GM19452 (cell line): ENCODE measurements around the gene AOX1.
"Not testable (repeated sequence)": the region's sequence is repeated elsewhere in the genome, so short reads cannot be mapped to it uniquely, and the experiment has no call there.

ENCODE experiments used
- ATAC-seq: cut with Tn5 transposase; IDR thresholded peaks from one replicate; pipeline ENCODE4 v1.9.1; 2021; ENCODE audit not compliant: unreplicated experiment

The AOX1 gene

DNA sequence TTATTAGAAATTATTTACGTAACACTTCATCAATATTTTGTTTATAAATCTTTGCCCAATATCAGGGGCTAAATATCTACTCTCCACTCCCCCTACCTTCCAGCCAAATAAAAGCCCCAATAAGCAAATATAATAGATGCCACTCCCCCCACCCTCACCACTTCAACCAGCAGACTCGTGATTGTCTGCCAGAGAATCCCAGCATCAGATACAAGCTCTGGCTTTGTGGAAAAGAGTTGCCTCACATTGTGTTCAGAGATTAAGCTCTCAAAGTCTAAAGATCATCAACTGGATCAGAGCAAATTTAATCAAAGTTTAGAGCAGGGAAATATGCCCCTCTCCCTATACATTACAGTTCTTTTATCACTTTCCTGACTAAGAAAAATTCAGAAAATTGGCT is 39.5 kb downstream of the AOX1 start:
- ATAC-seq, result no peak

DNA sequence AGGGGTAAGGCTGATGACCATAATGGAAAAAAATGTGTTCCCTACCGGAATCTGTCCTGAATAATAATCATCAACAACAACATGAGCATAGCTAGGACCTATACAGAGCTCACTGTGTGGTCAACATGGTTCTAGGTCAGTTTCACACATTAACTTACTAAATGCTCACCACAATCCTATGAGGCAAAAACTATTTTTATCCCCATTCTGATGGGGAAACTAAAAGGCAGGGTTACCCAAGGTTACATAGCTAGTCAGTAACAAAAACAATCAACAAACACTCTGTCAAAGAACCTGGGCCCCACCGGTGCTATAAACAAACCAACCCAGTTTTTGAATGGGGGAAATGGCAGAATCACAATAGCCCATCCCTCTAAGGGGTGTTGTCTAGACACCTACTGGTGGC is 40.1 kb downstream of the AOX1 start:
- no peak for ATAC-seq

DNA sequence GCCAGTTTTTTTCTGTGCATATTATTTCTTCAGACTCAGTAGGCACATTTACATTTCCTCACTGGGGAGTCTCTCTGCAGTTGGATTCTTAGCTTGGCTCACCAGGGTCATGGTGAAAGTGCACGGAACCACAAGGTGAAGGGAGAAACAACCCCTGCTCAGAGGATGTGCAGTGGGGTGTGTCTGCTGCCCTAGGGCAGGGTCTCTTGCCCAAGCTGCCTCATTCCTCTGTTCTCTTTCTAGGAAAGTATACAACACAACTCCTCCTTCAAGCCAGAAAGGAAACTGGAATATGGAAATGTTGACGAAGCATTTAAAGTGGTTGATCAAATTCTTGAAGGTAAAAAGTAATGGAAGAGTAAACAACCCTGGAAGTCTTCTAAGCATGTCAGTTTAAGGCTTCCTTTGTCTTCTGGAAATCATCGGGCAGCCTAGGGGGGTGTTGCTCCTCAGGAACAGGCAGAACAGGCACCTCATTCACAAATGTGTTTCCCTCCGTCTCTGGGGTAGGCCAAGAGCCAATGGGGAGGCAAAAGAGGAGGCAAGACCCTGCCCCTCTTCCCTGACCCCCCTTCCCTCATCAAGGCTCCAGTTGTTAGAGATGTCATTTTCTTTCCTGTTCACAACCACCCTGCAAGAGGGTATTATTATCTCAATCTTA is 41.4 kb downstream of the AOX1 start:
- ATAC-seq, result no peak

DNA sequence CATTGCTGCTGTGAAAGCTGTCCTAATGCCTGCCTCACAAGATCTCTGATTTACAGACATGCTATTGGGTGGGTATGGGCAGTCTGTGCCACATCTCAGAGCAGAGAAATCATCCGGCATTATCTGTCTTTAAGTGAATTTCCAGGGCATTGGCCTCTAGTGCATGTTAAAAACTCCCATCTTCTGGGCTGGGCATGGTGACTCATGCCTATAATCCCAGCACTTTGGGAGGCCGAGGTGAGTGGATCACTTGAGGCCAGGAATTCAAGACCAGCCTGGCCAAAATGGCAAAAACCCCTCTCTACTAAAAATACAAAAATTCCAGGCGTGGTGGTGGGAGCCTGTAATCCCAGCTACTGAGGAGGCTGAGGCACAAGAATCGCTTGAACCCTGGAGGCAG is 42.6 kb downstream of the AOX1 start:
- not testable (repeated sequence) for ATAC-seq

DNA sequence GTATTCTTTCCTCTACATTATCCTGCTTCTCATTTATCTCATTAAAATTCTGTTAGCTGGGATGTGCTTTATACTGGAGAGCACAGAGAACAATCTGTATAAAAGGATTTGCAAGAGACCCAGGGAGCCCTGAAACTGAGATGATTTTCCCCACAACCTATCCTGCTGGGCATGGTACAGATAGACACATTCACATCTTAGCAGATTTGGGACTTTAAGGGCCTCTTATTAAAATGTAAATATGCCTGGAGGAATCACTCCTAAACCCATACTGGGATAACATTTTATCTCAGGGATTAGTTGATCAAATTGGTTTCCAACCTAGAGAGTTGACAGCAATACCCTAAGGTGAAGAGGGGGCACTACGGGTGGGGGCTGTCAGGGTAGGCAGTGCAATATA is 45.5 kb downstream of the AOX1 start:
- ATAC-seq, result no peak

DNA sequence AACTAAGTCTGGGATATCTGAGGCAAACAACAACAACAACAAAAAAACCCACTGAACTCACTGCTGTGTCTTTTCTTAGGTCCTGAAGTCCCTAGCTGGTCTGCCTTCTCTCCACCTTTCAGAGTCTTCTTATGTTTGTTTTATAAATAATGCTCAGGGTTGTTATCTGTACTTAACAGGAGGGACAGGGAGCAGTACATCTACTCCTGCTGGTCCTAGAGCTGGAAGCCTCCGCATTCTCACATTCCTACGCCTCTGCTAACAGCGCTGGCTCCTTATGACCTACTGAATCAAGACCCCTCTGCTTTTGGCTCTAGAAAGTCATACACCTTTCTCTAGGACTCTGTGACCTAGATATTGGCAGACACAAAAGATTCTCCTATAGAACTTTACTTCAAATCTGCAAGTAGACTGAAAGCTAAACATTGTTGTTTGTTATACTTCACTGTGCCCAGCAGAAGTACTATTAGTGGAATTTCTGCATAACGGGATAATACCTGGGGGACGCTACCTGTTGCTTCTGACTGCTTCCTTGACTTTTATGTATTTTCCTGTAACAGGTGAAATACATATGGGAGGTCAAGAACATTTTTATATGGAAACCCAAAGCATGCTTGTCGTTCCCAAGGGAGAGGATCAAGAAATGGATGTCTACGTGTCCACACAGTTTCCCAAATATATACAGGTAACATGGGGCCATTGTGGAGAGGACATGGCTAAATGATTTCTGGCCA is 48.6 kb downstream of the AOX1 start:
- no peak for ATAC-seq

DNA sequence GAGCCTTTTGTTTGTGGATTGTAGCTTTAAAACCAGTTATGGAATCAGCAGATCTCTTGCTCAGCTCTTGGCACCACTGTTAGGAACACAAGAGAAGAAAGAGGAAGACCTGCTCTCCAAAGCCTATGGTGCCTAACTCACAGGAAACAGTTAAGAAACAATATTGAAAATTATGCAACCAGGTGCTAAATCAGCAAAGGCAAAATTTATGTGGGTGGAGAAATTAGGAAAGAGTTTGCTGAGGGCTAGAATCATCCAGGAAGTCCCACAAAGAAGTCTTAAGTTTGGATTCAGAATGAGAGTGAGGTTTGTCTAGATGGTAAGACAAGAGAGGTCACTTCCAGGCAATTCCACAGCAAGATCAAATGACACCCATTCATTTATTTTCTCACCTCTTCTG is 49.4 kb downstream of the AOX1 start:
- ATAC-seq, result no peak

DNA sequence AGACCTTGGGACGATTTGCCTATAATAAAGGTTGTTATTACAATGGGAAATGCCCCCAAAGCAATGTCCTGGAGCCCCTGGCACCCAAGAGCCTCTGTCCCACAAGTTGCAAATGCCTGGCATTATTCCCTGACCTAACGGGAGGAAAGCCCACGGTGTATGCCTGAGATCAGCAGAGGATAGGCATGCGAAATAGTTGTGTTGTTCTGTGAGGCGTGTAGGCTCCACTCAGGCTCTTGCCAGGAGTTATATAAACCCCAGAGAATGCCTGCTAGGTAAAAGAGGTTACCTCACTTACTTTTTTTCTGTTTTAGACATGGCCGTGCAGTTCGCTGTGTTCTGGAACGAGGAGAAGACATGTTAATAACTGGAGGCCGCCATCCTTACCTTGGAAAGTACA is 52.1 kb downstream of the AOX1 start:
- ATAC-seq, result no peak

DNA sequence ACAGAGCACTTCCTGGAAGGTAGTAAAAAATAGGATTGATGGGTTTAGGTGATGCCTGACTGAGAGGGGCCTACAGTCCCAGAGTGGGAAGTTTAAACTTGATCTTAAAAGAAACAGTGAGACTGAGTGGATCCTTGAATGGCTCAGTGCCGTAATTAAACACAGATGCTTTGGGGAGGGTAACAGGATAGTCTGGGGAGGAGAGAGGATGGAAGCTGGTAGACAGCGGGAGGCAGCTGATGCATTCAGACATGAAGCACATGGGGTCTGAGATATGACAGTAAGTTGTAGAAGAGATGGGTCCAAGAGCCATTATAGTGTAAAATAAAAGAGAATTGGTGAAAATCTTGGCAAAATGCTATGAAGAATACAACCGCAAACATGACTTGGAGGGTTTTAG is 54.4 kb downstream of the AOX1 start:
- ATAC-seq, result no peak

DNA sequence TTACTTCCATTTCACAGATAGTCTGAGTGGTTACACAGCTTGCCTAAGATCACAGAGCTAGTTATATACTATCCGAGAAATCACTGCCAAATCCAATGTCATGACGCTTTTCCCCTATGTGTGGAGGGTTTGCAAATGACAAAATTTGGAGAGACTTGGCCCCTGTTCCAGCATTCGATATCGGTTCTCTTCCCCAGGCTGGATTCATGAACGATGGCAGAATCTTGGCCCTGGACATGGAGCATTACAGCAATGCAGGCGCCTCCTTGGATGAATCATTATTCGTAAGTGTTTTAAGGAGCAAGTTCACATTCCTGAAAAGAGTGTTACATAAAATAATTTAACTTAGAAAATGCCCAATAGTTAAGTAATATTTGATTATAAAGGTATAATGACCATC is 55.1 kb downstream of the AOX1 start:
- ATAC-seq, result no peak

DNA sequence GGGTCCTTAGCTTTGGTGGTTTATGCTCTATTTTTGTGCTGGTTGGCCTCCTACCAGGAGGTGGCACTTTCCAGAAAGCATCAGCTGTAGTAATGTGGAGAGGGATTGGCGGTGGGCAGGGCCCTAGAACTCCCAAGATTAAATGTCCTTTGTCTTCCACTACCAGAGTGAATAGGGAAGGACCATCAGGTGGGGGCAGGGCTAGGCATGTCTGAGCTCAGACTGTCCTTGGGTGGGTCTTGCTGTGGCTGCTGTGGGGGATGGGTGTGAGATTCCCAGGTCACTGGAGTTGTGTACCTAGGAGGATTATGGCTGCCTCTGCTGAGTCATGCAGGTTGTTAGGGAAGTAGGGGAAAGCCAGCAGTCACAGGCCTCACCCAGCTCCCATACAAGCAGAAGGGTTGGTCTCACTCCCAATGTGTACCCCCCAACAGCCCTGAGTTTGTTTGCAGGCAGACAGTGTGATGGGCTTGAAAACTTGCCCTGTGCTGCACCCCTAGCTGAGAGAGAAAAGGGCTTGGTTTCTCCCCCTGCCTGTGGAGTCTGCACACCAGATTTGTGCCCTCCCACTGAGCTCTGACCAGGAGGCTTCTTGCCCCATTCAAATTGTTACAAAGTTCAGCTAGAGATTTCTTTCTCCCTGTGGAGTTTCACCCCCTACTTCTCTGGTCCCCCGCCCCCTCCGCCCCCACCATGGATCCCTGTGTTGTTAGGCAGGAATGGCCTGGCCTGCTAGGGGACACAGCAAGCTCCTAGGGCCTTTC is 62.9 kb downstream of the AOX1 start:
- not testable (repeated sequence) for ATAC-seq

DNA sequence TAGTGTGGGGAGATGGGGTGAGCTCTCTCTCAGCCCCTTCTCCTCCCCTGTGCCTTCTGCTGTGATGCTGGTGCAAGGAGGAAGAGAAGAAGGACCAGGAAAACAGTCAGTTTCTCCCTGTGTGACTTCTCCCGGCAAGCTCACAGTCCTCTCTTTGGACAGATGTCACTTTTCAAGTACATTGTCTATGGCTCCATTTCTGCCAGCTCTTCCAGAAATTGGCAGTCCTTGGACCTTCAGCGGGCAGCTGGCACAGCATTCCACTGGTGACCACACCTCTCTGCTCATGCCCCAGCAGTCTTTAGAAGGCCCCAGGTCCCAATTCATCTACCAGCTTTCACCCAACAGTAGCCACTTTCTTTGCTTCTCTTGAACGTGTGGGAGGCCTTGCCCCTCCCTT is 63.9 kb downstream of the AOX1 start:
- ATAC-seq, result no peak

DNA sequence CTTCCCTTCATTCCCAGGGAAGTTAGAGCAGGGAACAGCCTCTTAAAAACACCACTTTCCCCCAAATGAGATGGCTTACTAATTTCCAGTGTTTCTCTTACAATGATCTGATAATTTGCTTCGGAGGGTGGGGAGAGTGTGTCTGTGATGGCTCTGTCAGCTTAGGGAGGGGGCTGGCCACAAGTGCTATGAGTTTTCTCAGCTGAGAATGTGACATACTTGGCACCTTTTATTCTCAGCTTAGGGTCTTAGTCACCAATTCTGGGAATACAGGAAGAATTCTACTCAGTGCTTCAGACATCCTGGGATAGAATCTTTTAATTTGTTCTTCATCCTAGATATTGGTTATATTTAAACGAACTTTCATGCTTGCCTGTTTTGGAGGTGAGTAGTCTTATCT is 64.4 kb downstream of the AOX1 start:
- no peak for ATAC-seq

DNA sequence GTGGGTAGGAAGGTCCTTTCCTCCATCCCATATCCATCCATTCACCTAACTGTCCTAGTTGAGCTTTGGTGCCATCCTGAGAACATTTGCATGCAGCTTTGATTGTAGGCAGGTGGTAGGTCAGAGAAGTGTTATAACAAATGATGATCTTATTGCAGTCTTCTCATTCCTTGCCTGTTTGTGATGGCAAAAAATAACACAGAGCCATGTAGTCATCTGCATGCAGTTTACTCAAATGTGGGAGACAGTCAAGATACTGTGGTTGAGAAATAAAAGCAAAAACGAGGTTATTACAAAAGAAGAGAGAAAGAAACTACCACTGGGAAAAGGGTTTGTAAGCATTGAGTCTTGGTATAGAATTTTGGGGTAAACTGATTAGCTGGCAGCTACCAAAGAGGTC is 66.3 kb downstream of the AOX1 start:
- no peak for ATAC-seq

DNA sequence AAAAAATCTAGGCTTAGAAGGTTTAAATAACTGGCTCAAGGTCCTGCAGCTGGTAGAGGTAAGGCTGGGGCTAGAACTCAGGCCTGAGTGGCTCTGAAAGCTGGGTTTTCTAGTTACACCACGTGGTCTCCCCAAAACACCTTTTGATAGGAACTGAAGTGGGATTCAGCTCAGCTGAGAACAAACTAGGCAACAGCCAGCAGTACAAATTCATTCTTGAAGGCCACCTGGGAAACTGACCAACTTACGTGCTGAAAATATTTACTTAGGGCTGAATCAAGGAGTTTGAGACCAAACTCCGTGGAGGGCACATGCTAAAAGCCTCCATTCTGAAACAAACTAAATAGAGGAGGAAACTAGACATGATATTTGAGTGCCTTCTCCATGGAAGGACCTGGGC is 67.2 kb downstream of the AOX1 start:
- no peak for ATAC-seq

DNA sequence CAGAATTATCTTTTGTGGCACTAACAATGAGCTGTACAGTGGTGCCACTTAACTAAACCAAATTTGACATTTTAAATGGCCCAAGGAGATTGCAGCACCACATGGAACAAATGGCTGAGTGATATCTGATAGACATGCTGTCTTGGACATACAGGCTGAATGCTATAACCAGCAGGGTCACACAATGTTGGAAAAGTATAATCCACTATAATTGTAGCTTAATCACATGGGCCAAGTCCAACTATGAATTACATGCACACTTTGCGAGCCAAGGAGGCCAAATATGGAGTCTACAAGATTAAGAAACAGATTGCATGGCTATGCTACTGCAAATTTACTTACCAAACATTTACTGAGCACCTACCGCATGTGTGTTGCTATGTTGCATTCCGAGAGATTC is 69.0 kb downstream of the AOX1 start:
- ATAC-seq, result no peak

DNA sequence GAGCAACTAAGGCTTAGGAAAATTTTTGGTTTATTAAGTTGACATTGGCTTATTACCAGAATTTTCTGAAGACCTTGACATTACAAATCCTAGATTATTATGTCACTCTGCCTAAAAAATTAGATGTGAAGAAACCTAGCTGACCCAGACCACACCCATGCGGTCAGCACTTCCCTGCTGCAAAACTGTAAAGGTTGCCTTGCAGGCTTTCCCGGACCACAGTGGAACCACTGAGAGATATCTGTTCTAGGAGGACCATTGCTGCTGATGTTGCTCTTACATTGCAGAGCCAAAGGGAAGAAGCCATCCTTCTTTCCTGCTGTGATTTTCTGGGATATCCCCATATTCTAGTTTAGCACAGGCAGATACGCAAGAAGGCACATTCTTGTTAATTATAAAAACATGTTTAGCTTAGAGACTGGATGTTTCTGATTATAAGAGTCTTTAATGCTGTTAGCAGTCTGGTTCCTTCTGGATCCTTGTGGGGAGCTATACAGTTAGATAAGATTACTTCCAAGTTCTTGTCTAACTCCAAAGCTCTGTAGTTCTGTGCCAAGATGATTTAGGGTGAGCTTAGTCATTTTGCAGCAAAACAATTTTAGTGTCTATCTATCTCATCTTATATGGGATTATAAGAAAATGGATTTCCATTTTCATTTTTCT is 70.2 kb downstream of the AOX1 start:
- ATAC-seq, result no peak

DNA sequence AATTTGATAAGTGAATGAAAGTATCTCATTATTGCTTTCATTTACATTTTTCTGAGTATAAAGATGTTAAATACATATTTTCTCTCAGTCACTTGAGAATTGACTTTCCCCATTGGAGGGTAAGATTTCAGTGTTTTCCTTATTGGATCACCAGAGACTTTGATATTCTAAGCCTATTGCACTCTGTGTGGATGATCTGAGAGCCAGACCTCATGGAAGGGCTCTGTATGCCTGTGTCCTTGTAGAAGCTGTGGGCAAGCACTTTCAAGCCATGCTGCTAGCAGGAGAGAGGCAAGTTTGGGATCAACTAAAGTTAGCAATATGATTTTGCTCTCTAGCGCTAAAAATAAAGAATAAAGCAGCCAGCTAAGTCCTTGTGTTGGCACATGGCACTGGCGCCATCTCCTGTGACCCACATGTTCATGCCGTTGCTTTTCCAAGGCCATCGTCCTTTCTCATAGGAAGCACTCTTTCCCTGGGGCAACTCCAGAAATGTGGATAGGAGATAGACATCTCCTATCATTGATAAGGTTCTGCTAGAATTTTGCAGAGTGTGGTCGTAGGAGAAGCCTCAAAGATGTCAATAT is 72.6 kb downstream of the AOX1 start:
- no peak for ATAC-seq

DNA sequence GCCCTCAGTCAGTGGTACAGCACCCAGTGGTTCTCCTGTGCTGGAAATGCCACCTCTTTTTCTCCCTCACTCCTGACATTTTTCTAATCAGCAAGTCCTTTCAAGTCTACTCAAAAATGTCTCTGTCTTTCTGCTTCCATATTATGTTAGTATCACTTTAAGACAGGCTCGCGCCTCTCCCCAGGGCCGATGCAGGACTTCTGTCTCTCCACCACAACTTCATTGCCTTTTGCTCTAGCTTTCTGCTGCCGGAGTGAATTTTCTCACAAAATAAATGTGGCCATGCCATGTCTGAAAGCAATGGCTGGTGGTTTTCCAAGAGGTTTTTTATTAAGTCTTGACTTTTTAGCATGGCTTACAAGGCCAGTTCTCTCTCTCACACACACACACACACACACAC is 73.6 kb downstream of the AOX1 start:
- ATAC-seq, result no peak

DNA sequence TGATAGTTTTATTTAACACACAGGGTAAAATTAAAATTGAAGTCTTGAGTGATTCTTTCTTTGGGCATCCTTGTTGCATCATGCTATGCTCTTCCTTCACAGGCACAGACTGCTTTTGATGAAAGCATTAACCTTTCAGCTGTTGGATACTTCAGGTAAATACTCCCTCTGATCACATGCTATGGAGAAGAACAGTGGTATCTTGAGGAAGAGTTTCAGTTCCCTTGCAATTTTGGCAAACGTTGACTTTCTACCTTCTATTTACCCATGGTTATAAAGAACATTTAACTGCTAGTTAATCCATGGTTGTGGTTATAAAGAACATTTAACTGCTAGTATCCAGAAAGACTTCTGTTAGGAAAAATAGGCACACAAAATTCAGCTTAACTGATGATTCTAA is 75.7 kb downstream of the AOX1 start:
- no peak for ATAC-seq

DNA sequence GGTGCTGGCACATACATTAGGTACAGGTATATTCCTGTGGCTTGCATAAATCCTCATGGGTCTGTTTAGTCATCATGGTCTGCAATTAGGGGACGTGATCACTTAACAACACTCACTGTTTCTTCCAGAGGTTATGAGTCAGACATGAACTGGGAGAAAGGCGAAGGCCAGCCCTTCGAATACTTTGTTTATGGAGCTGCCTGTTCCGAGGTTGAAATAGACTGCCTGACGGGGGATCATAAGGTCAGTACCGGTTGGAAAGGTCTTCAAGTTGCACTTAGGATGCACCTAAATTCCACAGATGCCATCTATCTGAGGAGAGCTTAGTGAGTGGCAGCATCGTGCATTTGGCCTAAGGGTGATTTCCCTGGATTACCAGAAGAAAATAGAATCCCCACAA is 76.9 kb downstream of the AOX1 start:
- ATAC-seq, result no peak
